ENCODE results near the gene WDR91.

GRCh38 chr7:135201350-135201749 lies 10.0 kb downstream of the WDR91 start:
- TF ChIP-seq FOXM1 (IDR thresholded peaks at IDR 0.05; ENCODE audit: borderline replicate concordance) (no peak), TARDBP (IDR thresholded peaks at IDR 0.05) (no peak)
